ENCODE results near the gene SOAT1.
"Not testable (repeated sequence)": the region's sequence is repeated elsewhere in the genome, so short reads cannot be mapped to it uniquely, and the experiment has no call there.

The SOAT1 gene

GRCh38 chr1:179380299-179380698 is 86.7 kb downstream of the SOAT1 start:
- Histone ChIP-seq H3K27ac (ENCODE audit: low read length) (no peak overlapping the region), H3K9me3 (ENCODE audit: control insufficient read depth, insufficient read depth, low read length) (no peaks in the 10 kb centered on the region), H3K4me3 (ENCODE audit: low read length) (no peak overlapping the region), H3K36me3 (ENCODE audit: control insufficient read depth, insufficient read depth, low read length) (no peaks in the 10 kb centered on the region), H3K4me1 (ENCODE audit: control insufficient read depth, insufficient read depth, low read length) (no peaks in the 10 kb centered on the region), H3K27me3 (ENCODE audit: control insufficient read depth, insufficient read depth, low read length) (no peaks in the 10 kb centered on the region)
- DNase-seq (ENCODE audit: low read depth, low spot score) = no peak

- no CpG with 5 or more reads among the region's 1 CpG for WGBS (ENCODE audit: insufficient coverage, insufficient read length)
- H3K36me3 ChIP-seq (ENCODE audit: control insufficient read depth, insufficient read depth, low read length) = no peaks in the 10 kb centered on the region
- no peak for DNase-seq (ENCODE audit: low read depth, low spot score)
- no peaks in the 10 kb centered on the region for H3K4me1 ChIP-seq (ENCODE audit: control insufficient read depth, insufficient read depth, low read length)
- no peaks in the 10 kb centered on the region for H3K9me3 ChIP-seq (ENCODE audit: control insufficient read depth, insufficient read depth, low read length)
- H3K27me3 ChIP-seq (ENCODE audit: control insufficient read depth, insufficient read depth, low read length) = no peaks in the 10 kb centered on the region; the same call in 1 of the 2 replicates
- no peak overlapping the region for H3K27ac ChIP-seq (ENCODE audit: low read length)
- no peak overlapping the region for H3K4me3 ChIP-seq (ENCODE audit: low read length)
Observed at GRCh38 chr1:179384027-179384426, 90.4 kb downstream of the SOAT1 start.

GRCh38 chr1:179385510-179385909 is 91.9 kb downstream of the SOAT1 start:
- H3K9me3 ChIP-seq (ENCODE audit: control insufficient read depth, insufficient read depth, low read length) = no peaks in the 10 kb centered on the region
- H3K27ac ChIP-seq (ENCODE audit: low read length) = no peak overlapping the region
- no peaks in the 10 kb centered on the region for H3K4me1 ChIP-seq (ENCODE audit: control insufficient read depth, insufficient read depth, low read length)
- no peaks in the 10 kb centered on the region for H3K36me3 ChIP-seq (ENCODE audit: control insufficient read depth, insufficient read depth, low read length)
- DNase-seq (ENCODE audit: low read depth, low spot score) = no peak
- no CpG with 5 or more reads among the region's 1 CpG for WGBS (ENCODE audit: insufficient coverage, insufficient read length)
- no peaks in the 10 kb centered on the region; the same call in 1 of the 2 replicates for H3K27me3 ChIP-seq (ENCODE audit: control insufficient read depth, insufficient read depth, low read length)
- no peak overlapping the region for H3K4me3 ChIP-seq (ENCODE audit: low read length)

GRCh38 chr1:179393721-179394120 is 100.1 kb downstream of the SOAT1 start:
- no peak for DNase-seq (ENCODE audit: low read depth, low spot score)
- Histone ChIP-seq H3K9me3 (ENCODE audit: control insufficient read depth, insufficient read depth, low read length) (no peaks in the 10 kb centered on the region), H3K27ac (ENCODE audit: low read length) (no peak overlapping the region), H3K4me3 (ENCODE audit: low read length) (no peak overlapping the region), H3K4me1 (ENCODE audit: control insufficient read depth, insufficient read depth, low read length) (no peaks in the 10 kb centered on the region), H3K27me3 (ENCODE audit: control insufficient read depth, insufficient read depth, low read length) (no peaks in the 10 kb centered on the region), H3K36me3 (ENCODE audit: control insufficient read depth, insufficient read depth, low read length) (no peaks in the 10 kb centered on the region)
- no CpG with 5 or more reads among the region's 3 CpGs for WGBS (ENCODE audit: insufficient coverage, insufficient read length)

GRCh38 chr1:179399399-179399798 is 105.8 kb downstream of the SOAT1 start:
- H3K36me3 ChIP-seq (ENCODE audit: control insufficient read depth, insufficient read depth, low read length); H3K9me3 ChIP-seq (ENCODE audit: control insufficient read depth, insufficient read depth, low read length); H3K27ac ChIP-seq (ENCODE audit: low read length); H3K4me1 ChIP-seq (ENCODE audit: control insufficient read depth, insufficient read depth, low read length); DNase-seq (ENCODE audit: low read depth, low spot score); H3K4me3 ChIP-seq (ENCODE audit: low read length); H3K27me3 ChIP-seq (ENCODE audit: control insufficient read depth, insufficient read depth, low read length): not testable (repeated sequence)
- WGBS (ENCODE audit: insufficient coverage, insufficient read length) = no CpG with 5 or more reads among the region's 2 CpGs
